8988T (cell line): ENCODE data around the gene MYL12A.
"Not testable (repeated sequence)": the region's sequence is repeated elsewhere in the genome, so short reads cannot be mapped to it uniquely, and the experiment has no call there.

Source experiments
- DNase-seq: peaks from one replicate; pipeline ENCODE4 v3.0.0; 2011

Gene MYL12A

GRCh38 chr18:3256693-3257626 lies 9.4 kb downstream of the MYL12A start:
- DNase-seq: no peak

GRCh38 chr18:3257627-3258120 lies 10.1 kb downstream of the MYL12A start:
- DNase-seq: no peak

- DNase-seq: no peak
These were observed 13.4 kb downstream of the MYL12A start for GRCh38 chr18:3260995-3261372.

GRCh38 chr18:3261373-3262233 lies 14.0 kb downstream of the MYL12A start, which contains the start of gene MYL12B:
MYL12B (plus strand) TSS chr18:3262133; CDS start chr18:3272899, 10,766 bp downstream.
- peak; percentile 56 for DNase-seq

GRCh38 chr18:3262234-3263131 lies 14.9 kb downstream of the MYL12A start:
- DNase-seq: no peak

- DNase-seq: no peak
These were observed 15.6 kb downstream of the MYL12A start for GRCh38 chr18:3263132-3263700.

GRCh38 chr18:3264362-3264761 lies 16.8 kb downstream of the MYL12A start:
- DNase-seq: no peak

- no peak for DNase-seq
These were observed 18.0 kb downstream of the MYL12A start for GRCh38 chr18:3265564-3266033.

- DNase-seq: no peak
These were observed 18.5 kb downstream of the MYL12A start for GRCh38 chr18:3266062-3266608.

- DNase-seq: no peak
These were observed 20.7 kb downstream of the MYL12A start for GRCh38 chr18:3268306-3268705.

- DNase-seq: no peak
These were observed 21.8 kb downstream of the MYL12A start for GRCh38 chr18:3269241-3269913.

GRCh38 chr18:3269914-3270299 lies 22.3 kb downstream of the MYL12A start:
- no peak for DNase-seq

- DNase-seq: no peak
These were observed 25.4 kb downstream of the MYL12A start for GRCh38 chr18:3273042-3273441.

GRCh38 chr18:3277643-3278213 lies 30.1 kb downstream of the MYL12A start:
- not testable (repeated sequence) for DNase-seq

GRCh38 chr18:3279201-3280185 lies 31.9 kb downstream of the MYL12A start:
- no peak for DNase-seq

GRCh38 chr18:3281456-3282400 lies 34.1 kb downstream of the MYL12A start:
- no peak for DNase-seq

GRCh38 chr18:3283253-3283863 lies 35.8 kb downstream of the MYL12A start:
- DNase-seq: no peak

GRCh38 chr18:3283908-3284307 lies 36.3 kb downstream of the MYL12A start:
- no peak for DNase-seq
